GM19467 (cell line): ENCODE data around the gene UBA7.

ENCODE experiments used
- ATAC-seq: cut with Tn5 transposase; IDR thresholded peaks from one replicate; pipeline ENCODE4 v1.9.1; 2021; ENCODE audit warnings: mild to moderate bottlenecking, moderate library complexity; ENCODE audit not compliant: unreplicated experiment

Gene UBA7

DNA sequence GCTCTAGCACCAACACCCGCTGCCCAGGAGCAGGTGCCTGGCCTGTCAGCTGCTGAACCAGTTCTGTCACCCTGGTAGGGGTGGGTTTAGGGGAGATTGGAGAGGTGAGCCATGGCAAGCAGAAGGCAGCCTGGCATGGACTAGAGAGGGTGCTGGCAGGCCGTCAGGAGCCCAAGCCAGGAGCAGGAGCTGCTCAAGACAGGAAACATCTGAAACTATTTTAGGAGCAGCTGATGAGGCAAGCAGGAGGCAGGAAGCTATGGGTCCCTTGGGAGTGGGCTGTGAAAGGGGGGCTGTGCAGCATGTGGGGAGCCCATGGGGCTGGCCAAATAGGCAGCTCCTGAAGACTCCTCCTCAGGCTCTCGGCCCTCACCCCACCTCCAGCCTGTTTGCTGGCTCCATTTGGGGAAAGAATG is 8.4 kb downstream of the UBA7 start:
- no peak for ATAC-seq

DNA sequence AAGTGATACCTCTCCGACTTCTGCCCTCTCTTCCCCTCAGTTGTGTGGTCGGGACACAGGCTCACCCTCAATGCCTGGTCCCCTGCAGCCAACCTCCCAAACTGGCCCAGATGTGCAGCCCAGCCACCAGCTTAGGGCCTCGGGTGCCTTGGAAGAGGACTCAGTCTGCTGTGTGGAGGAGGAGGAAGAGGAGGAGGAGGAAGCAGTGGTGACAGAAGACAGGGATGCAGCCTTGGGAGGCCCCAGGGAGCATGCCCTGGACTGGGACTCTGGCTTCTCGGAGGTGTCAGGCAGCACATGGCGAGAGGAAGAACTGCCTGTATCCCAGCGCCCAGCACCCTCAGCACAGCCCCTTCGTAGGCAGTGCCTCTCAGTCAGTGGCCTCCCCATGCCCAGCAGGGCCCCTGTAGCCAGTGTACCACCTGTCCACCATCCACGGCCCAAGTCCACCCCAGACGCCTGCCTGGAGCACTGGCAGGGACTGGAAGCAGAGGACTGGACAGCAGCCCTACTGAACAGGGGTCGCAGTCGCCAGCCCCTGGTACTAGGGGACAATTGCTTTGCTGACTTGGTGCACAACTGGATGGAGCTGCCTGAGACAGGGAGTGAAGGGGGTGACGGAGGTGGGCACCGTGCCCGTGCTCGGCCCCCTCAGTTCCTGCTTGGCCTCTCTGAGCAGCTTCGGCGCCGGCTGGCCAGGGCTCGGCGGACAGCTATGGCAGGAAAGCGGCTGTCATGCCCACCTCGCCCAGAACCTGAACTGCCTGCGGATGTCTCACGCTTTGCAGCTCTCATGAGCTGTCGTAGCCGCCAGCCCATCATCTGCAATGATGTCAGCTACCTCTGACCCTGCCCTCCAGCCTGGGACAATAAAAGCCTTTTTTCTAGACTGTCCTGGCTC is 9.4 kb downstream of the UBA7 start:
- ATAC-seq = no peak

DNA sequence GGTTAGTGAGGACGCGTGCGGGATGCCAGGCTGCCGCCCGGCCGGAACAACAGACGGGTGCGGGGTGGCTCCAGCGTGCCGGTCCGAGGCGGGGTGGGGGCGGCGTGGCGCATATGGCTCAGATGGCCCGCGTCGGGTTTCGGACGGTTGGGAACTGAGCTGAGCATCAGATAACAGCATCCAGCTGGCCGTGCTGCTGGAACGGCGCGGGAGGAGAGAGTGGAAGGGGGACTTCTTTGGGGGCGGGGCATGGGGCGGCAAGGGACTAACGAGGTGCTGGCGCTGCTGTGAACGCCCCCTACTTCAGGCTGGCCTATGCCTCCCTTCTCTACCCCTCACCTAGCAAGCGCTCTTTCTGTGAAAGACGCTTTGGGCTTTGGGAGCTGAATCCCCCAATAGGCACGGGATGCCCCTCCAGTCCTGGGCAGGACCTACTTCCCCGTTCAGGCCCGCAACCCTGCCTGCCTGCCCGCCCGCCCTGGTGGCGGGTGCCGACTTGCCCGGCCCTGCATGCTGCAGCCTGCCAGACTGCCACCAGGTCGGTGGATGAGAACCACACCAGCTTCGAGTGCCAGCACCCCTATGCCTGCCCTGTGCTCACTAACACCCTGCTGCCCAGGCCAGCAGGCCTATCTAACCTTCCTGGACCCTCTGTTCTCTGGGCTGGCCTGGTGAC is 10.2 kb downstream of the UBA7 start:
- ATAC-seq = no peak

DNA sequence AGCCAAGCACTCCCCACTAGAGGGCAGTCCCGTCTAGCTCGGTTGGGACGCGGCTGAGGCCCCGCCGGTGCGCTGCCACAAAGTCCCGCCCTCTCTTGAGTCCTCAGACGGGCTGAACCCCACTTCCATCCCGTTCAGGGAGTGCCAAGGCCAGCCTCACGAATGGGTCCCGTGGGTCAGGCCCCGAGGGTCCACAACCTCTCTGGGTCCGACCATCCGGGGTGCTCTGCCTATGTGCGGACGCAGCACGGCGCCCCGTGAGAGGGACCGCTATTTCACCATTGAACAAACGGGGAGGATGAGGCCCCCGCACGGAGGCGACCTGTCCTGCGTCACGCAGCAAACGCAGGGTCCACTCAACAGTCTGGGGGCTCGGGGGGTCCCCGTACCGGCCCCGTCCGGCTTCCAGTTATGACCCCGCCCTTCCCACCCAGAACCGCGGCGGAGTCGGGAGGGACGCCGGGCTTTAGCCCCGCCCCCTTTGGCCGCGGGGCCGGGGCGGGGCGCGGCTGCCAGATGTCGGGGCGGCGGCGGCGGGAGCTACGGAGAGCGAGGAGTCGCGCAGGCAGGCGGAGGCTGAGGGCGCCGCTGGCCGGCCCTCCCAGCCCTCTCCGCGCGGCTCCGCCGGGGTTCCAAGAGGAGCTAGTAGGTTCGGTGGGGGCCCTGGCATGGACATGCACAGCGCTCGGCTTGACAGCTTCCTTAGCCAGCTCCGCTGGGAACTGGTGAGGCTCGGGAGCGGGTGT is 10.9 kb downstream of the UBA7 start, which contains the start of gene INKA1:
TSS of gene INKA1 (plus strand) at position 543 of the 746 bp plus-strand sequence. CDS start at position 675, 132 bp downstream.
- peak; percentile 50 for ATAC-seq

DNA sequence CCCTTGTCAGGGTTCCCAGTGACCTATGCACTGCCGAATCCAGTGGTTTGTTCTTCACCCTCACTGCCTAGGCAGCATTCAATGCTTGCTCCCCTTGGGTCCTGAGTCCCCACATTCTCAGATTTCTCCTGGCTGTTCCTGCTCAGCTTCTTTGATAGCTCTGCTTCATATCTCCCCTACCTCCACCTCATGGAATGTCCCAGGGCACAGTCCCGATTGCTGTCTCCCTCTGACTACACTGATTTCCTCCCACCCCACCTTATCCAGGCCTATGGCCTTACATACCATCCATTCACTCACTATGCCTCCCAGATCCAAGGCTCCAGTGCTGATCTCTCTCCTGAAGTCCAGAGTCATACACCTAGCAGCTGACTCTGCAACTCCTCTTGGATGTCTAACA is 12.6 kb downstream of the UBA7 start:
- no peak for ATAC-seq

DNA sequence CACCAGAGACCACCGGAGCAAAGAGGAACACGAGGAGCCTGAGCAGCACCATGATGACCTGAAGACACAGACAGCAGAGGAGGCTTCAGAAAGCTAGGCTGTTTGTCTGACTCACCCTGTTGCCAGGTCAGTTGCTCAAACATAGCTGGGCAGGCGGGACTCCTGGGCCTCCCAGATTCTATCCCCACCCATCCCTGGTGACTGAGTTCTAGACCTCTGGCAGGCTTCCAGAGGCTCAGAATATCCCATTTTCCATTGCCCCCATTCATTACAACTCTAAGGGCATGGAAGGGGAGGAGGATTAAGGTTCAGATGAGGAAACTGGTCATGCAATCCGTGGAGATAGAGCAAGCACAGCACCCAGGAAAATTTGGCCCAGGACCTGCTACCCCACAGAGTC is 14.0 kb downstream of the UBA7 start, which contains the start of gene CDHR4:
TSS of gene CDHR4 (minus strand) at position 113 of the 400 bp plus-strand sequence. CDS start at position 52, 61 bp downstream.
- ATAC-seq = no peak

DNA sequence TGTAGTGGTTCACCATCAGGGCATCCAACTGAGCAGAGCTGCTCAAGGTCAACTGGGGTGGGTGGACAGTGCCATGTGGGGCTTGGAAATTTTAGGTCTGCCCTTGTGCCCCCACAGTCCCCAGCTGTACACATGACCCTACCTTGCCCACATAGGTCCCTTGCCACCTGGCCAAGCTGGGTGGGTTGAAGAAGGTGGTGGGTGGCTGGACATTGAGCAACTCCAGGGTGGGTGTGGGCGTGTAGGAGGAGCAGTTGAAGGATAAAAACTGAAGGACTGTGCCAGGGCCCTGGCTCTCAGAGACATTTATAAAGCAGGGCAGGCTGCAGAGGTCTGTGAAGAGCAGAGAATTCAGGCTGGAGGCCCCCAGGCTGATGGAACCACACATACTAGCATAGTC is 14.6 kb downstream of the UBA7 start:
- no peak for ATAC-seq

DNA sequence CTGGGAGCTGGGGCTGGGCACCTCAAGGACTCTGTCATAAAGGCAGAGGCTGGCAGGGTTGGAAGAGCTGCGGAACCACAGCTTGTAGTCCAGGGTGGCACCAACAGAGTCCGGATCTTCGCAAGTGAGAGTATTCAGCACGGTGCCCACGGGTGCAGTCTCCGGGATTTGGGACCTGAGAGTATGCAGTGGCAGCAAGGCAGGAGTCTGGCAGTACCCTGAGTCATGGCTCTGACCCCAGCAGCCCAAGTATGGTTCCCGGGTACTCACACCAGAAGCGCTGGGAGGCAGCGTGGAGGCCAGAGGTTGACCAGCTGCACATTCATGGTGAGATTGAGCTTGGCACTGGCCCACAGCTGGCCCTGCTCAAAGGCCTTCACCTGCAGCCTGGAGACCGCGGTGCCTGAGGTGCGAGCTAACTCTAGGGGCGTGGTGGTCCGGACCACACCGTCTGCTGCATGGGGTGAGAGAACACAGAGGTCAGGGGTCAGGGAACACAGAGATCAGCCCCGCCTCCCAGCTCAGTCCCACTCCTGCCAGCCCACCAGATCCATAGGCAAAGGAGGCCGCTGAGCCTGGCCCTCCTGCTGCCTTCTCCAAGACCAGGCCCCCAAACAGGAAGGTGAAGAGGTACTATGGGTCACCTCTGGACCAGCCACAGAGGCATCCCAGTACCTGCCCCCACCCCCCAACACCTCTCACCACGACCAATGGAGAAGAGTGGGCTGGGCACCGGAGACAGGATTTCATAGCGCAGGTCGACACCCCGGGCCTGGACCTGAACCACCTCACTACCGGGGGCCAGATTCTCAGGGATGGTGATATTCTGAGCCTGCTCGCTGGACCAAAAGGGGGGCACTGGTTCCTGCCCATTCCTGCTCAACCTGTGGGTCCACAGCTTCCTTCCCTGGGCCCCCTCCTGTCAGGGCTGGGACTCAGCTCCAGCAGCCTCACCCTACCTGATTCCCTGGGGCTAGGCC is 18.5 kb downstream of the UBA7 start:
- no peak for ATAC-seq

DNA sequence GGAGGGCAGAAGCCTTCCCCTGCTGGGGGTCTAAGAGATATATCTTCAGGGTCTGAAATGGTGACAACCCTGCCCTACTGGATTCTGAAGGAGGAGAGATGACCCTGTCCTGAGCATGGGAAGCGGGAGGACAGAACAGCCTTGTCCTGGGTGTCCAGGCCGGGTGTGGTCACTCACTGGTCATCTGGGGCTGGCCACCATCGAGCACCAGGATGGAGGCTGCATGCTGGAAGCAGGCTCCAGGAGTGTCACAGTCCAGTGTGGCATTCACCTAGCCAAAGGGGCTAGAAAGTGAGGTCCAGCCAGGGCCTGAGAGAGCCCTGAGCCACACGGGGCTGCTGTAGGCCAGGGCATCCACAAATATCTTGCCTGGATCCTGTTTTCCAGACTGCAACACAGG is 19.3 kb downstream of the UBA7 start:
- no peak for ATAC-seq

DNA sequence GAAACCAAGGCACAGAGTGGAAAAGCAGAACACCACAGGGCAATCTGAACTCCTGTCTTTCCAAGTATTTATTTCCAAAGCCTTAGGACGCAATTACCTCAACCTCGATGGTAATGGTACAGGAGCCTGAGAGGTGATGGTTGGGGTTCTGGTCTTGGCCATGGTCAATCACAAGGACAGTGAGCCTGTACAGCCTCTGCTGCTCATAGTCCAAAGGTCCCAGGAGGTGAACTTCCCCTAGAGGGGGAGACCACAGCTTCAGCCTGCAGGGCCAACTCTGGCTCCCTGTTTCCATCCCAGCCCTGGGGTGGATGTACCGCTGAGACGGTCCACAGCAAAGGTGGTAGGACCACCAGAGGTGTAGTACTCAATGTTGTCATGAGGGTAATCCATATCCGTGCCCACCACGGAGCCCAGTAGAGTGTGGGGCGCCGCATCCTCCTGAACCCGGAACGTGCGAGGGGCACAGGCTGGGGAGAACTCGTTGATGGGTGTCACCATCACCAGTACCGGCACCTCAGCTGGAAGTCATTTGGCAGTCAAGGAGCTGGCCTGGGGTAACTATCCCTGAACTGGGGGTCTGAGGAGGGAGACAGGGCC is 20.2 kb downstream of the UBA7 start:
- no peak for ATAC-seq

DNA sequence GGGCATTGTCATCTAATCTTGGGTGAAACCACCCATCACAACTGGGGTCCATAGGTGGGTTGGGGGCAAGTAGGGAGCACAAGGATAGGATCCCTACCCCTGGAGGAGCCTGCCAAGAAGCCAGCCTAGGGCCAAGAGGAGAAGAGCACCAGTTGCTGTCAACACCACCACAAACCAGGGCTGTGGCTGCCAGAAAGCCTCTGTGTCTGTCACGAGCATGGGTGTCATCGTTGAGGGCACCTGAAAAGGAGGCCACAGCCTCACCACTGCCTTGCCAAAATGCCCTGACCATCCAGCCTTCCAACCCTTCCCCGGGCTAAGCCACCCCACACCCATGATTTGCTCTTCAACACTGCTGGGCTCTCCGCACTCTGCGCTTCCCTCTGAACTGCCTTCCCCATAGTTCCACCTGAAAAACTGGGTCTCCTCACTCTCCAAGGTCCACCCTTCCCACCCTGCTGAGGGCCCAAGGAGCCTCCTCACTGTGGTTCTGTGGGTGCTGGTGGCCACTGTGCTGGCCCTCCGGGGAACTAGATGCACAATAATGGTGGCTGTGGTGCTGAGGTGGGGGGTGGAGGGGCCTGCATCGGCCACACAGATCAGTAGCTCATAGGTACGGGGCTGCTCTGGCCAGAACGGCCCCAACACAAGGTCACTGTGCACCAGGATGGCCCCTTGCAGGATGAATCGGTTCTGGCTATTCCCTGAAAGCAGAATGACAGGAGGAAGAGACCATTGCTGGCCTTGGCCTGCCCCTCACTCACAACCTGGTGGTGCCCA is 21.2 kb downstream of the UBA7 start:
- ATAC-seq = no peak

DNA sequence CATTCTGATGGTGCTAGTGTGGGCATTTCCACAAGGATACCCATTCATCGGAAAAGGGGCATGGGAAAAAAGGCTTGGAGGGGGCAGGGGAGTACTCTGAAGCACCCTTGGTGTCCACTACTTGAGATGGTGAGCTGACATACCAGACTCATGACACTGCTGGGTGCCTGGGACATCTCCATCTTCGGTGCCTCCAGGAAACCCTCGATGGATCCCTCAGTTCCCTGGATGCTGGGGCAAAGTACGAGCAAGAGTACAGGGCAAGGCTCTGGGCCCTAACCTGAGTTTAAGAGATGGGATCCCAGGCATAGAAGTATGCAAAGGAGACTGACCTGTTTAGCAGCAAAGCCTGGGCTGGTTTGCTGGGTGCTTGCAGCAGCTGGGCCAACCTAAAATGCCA is 22.2 kb downstream of the UBA7 start:
- ATAC-seq = no peak

DNA sequence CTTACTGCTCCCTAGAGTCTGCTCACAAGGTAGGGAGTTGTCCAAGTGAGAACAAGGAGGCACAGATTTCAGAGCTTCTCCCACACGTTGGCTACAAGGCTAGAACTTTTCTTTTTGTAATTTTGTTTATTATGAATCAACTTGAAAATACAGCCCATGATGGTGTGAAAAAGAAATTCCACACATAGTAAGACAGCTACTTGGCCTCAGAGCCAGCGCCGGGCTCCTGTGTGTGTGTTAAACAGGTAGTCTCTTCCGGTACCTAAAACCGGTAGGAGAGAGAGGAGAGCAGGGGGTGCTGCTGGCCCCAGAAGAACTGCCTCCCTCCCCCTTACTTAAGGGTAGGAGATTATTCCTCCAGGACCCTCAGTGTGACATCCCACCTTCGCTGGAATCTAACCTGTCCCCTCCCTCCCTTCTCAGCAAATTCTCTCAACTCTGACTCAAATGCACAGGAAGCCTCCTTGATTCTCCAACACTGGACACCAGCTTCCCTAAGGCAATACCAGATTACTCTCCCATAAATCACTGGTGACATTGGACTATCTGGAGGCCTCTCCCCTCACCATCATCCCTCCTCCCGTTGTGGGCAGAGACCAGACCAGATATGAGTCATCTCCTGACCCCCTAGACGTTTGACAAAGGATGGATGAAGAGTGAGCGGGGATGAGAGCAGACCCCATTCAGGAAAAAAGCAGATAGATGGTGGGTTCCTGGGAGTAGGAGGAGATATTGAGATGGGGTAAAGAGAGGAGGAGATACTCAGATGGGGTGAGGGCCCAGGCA is 22.9 kb downstream of the UBA7 start:
- no peak for ATAC-seq

DNA sequence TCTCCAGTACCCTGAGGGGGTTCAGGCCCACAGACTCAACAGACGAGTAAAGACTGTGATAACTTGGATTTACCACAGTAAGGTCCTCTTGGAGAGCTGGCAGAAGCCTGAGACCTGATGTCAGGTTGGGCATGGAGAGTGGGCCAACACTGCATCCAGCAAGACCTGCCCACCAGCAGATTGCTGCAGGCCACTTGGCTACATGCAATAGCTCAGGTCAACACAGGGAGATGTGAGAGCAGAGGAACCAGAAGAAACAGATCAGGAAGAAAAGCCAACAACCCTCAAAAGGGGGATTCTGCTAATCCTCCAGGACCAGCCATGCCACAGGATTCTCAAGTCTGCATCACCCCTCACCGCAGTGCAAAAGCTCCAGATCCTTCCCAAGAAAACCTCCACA is 25.7 kb downstream of the UBA7 start:
- no peak for ATAC-seq

DNA sequence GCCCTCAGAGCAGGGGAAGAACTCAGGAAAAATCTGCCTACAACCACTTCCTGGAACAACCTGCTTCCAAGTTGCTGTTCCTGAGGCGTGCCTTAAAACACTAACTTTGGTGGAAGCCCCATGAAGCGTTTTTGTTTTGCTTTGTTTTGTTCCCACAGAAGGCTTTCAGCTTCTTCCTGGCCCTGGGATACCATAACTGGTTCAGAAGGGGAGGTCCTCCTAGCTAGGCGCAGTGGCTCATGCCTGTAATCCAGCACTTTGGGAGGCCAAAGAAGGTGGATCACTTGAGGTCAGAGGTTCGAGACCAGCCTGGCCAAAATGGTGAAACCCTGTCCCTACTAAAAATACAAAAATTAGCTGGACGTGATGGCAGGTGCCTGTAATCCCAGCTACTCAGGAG is 26.2 kb downstream of the UBA7 start:
- no peak for ATAC-seq

DNA sequence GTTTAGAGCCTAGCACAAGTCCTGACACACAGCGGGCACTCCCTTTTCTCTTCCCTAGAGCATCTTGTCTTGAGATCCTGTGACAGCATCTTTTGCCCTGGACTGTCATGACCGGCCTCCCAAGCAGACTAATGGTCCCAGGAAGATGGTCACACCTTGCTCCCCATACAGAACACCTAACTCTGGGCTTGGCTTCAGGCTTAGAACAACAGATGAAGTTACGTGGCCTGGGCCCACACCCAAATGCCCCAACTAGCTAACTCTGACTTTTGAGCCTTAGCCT is 26.6 kb downstream of the UBA7 start:
- no peak for ATAC-seq

DNA sequence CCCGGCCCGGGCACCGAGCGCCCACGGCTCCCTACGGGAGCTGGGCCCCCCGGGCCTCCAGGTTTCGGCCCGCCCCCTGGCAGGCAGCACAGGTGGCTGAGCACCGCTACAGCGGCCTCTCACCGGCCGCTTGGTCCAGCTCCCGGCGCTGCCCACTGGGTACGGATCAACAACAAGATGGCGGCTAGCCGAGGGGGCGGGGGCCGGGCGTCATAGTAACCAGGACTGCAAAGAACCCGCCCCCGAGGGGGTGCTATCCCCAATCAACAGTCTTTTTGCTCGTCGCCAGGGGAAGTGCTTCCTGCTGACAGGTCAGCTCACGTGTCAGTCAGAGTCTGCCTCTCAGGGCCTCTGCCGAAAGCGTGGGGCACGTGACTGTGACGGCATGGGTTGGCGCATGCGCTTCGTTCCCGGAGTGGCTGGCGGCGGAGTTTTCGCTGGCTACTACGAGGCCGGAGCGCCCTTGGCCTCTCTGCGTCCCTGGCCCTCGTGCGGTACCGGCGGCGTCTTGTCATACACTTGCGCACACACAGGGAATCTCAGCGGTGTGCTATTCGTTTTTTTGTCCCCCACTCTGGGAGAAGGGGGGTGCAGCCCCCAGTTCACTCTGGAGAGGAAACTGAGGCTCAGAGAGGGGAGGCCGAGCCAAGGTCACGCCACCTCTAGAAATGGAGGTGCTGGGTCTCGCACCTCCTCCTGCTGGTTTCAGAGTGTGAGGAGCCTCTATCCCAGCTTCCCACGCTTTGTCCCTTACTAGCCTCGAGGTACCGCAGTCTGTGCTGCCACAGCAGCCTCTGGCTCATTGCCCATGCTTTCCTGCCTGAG is 27.2 kb downstream of the UBA7 start, which contains the start of gene IP6K1:
TSS of gene IP6K1 (minus strand) at position 186 of the 825 bp plus-strand sequence. CDS start 38,502 bp downstream, outside the sequence.
- peak; percentile 99 for ATAC-seq
